Thoracic aorta (tissue), 2 donors: ENCODE measurements around the gene DHX35. TPM values are rescaled to one million over a fixed set of nuclear protein-coding genes. Genes with fewer than 3 reads are reported as not detected.

Experiments
- ATAC-seq: fragments of 150-250 bp; one replicate; pipeline ENCODE4 v1.8.0; 2017; ENCODE audit warnings: low read depth; ENCODE audit not compliant: insufficient number of reproducible peaks, low FRiP score
- DNase-seq: peaks from one replicate; pipeline ENCODE4 v3.0.0-alpha.2; 2020; ENCODE audit warnings: low spot score
- H3K27ac ChIP-seq, 2 donors: fragments of 200-600 bp; sonication (generic); 1 replicate in 1 of 2; 2 replicates in 1 of 2; pipeline ENCODE4 v1.5.1; 2016; ENCODE audit warnings: mild to moderate bottlenecking in 2 of 2, moderate library complexity in 2 of 2
- H3K27me3 ChIP-seq: fragments of 200-600 bp; sonication (generic); replicated peaks from 2 replicates; pipeline ENCODE4 v1.6.0; 2016; ENCODE audit warnings: mild to moderate bottlenecking; ENCODE audit not compliant: insufficient read depth
- H3K36me3 ChIP-seq: fragments of 200-600 bp; sonication (generic); one replicate; pipeline ENCODE4 v1.5.1; 2016
- H3K4me1 ChIP-seq, 2 donors: fragments of 200-600 bp; sonication (generic); 1 replicate in 1 of 2; 2 replicates in 1 of 2; pipeline versions ENCODE4 v1.5.1 to v1.6.0; 2016; ENCODE audit warnings: low read depth in 2 of 2, mild to moderate bottlenecking in 1 of 2; ENCODE audit not compliant: control insufficient read depth in 1 of 2
- H3K4me3 ChIP-seq: fragments of 200-600 bp; sonication (generic); 2 replicates; pipeline ENCODE4 v1.5.1; 2016; ENCODE audit warnings: mild to moderate bottlenecking
- H3K9me3 ChIP-seq: fragments of 200-600 bp; sonication (generic); 2 replicates; pipeline ENCODE4 v1.5.1; 2016
- CTCF ChIP-seq: fragments of 200-600 bp; sonication (generic); IDR thresholded peaks from one replicate; pipeline ENCODE4 v1.5.1; 2019; ENCODE audit warnings: antibody characterized with exemption
- total RNA-seq, 2 donors: library from RNA; depleted of rRNA; stranded (reverse); fragments of >200 nt; gene quantifications; one replicate each; pipeline versions ENCODE4 v1.1.0 to v1.2.3, GENCODE V29; 2016

Gene DHX35
- total RNA-seq, 2 donors from 2014 or later = 17.9 to 23.8 TPM

GRCh38 chr20:38939686-38940085 lies 22.5 kb upstream of the DHX35 start:
- Histone ChIP-seq H3K4me3 (no peak overlapping the region), H3K27ac (no peak overlapping the region), H3K4me1 (no peaks in the 10 kb centered on the region), H3K36me3 (no peaks in the 10 kb centered on the region), H3K27me3 (no peaks in the 10 kb centered on the region), H3K9me3 (no peaks in the 10 kb centered on the region)
- ATAC-seq (no peak), DNase-seq (no peak)
- TF ChIP-seq CTCF = no peak

- TF ChIP-seq CTCF = no peak
- Histone ChIP-seq H3K27me3 (no peaks in the 10 kb centered on the region), H3K4me1 (no peaks in the 10 kb centered on the region), H3K9me3 (no peaks in the 10 kb centered on the region), H3K4me3 (no peak overlapping the region), H3K36me3 (no peaks in the 10 kb centered on the region), H3K27ac (no peak overlapping the region)
- DNase-seq = no peak
- ATAC-seq = no peak
These were observed 21.5 kb upstream of the DHX35 start for GRCh38 chr20:38940644-38941043.

- DNase-seq = no peak
- Histone ChIP-seq H3K4me1 (no peaks in the 10 kb centered on the region), H3K27me3 (no peaks in the 10 kb centered on the region), H3K4me3 (no peak overlapping the region), H3K27ac (no peak overlapping the region), H3K36me3 (no peaks in the 10 kb centered on the region), H3K9me3 (no peaks in the 10 kb centered on the region)
- no peak for TF ChIP-seq CTCF
- no peak for ATAC-seq
These were observed 20.3 kb upstream of the DHX35 start for GRCh38 chr20:38941726-38942389.

- ATAC-seq = no peak
- no peaks in the 10 kb centered on the region for H3K36me3 ChIP-seq
- no peak overlapping the region for H3K27ac ChIP-seq
These were observed 17.1 kb upstream of the DHX35 start for GRCh38 chr20:38945012-38945411.

GRCh38 chr20:38946836-38947235 lies 15.3 kb upstream of the DHX35 start:
- Histone ChIP-seq H3K27me3 (no peaks in the 10 kb centered on the region), H3K27ac (no peak overlapping the region), H3K36me3 (no peaks in the 10 kb centered on the region), H3K9me3 (no peaks in the 10 kb centered on the region), H3K4me3 (no peak overlapping the region), H3K4me1 (no peaks in the 10 kb centered on the region)
- ATAC-seq (no peak), DNase-seq (no peak)
- TF ChIP-seq CTCF = no peak

More at GRCh38 chr20:38945012-38945411, 17.1 kb upstream of the DHX35 start:
- H3K4me1 ChIP-seq = no peaks in the 10 kb centered on the region
- no peaks in the 10 kb centered on the region for H3K27me3 ChIP-seq
- no peak overlapping the region for H3K4me3 ChIP-seq
- no peak for TF ChIP-seq CTCF
- DNase-seq = no peak
- H3K9me3 ChIP-seq = no peaks in the 10 kb centered on the region
